OCI-LY3 (cell line): ENCODE results near the gene PIP5K1C.

Experiments
- H2AFZ ChIP-seq: fragments of 200-600, 300-600 bp; shearing (Covaris generic); 2 replicates; pipeline ENCODE4 v1.6.0; 2014; ENCODE audit warnings: antibody characterized with exemption, low read depth, low read length
- H3K27ac ChIP-seq: fragments of 200-600, 300-600 bp; sonication (generic); 2 replicates; pipeline ENCODE4 v1.5.1; 2014; ENCODE audit warnings: mild to moderate bottlenecking, low read length, moderate library complexity, mixed read lengths
- H3K27me3 ChIP-seq: fragments of 200-600, 300-600 bp; sonication (generic); 2 replicates; pipeline ENCODE4 v1.6.1; 2014; ENCODE audit warnings: low read depth, low read length, mixed read lengths
- H3K36me3 ChIP-seq: fragments of 200-600, 300-600 bp; sonication (generic); replicated peaks from 2 replicates; pipeline ENCODE3; 2014; ENCODE audit warnings: low read depth, low read length, mixed read lengths
- H3K4me1 ChIP-seq: fragments of 300-600, 200-600 bp; sonication (generic); 2 replicates; pipeline ENCODE4 v1.6.1; 2014; ENCODE audit warnings: low read length, mixed read lengths
- H3K4me2 ChIP-seq: fragments of 200-600, 300-600 bp; sonication (generic); 2 replicates; pipeline ENCODE4 v1.6.1; 2014; ENCODE audit warnings: low read length, mixed read lengths
- H3K4me3 ChIP-seq: fragments of 300-600, 200-600 bp; sonication (generic); 2 replicates; pipeline ENCODE4 v1.5.1; 2014; ENCODE audit warnings: antibody characterized with exemption, mild to moderate bottlenecking, low read length, moderate library complexity
- H3K79me2 ChIP-seq: fragments of 300-600, 200-600 bp; shearing (Covaris generic); 2 replicates; pipeline ENCODE4 v1.6.1; 2014; ENCODE audit warnings: mild to moderate bottlenecking, low read length, mixed read lengths
- H3K9ac ChIP-seq: fragments of 300-600, 200-600 bp; shearing (Covaris generic); 2 replicates; pipeline ENCODE4 v1.6.0; 2014; ENCODE audit warnings: mild to moderate bottlenecking, low read length, moderate library complexity
- H3K9me3 ChIP-seq: fragments of 200-600, 300-600 bp; shearing (Covaris generic); 2 replicates; pipeline ENCODE4 v1.6.1; 2014; ENCODE audit warnings: low read length, mixed read lengths; ENCODE audit not compliant: insufficient read depth
- H4K20me1 ChIP-seq: fragments of 200-600, 300-600 bp; sonication (generic); 2 replicates; pipeline ENCODE4 v1.6.1; 2016; ENCODE audit warnings: low read length, mixed read lengths; ENCODE audit not compliant: insufficient read depth
- CTCF ChIP-seq: fragments of 200-600, 300-600 bp; sonication (generic); IDR thresholded peaks from 2 replicates; pipeline ENCODE4 v1.5.1; 2014; ENCODE audit warnings: antibody characterized with exemption, low read length, low read depth
- EZH2phosphoT487 ChIP-seq: fragments of 200-600 bp; shearing (Covaris generic); IDR thresholded peaks from 2 replicates; pipeline ENCODE4 v1.6.1; 2018; ENCODE audit warnings: antibody characterized with exemption, mixed run types, low read depth

PIP5K1C gene

DNA sequence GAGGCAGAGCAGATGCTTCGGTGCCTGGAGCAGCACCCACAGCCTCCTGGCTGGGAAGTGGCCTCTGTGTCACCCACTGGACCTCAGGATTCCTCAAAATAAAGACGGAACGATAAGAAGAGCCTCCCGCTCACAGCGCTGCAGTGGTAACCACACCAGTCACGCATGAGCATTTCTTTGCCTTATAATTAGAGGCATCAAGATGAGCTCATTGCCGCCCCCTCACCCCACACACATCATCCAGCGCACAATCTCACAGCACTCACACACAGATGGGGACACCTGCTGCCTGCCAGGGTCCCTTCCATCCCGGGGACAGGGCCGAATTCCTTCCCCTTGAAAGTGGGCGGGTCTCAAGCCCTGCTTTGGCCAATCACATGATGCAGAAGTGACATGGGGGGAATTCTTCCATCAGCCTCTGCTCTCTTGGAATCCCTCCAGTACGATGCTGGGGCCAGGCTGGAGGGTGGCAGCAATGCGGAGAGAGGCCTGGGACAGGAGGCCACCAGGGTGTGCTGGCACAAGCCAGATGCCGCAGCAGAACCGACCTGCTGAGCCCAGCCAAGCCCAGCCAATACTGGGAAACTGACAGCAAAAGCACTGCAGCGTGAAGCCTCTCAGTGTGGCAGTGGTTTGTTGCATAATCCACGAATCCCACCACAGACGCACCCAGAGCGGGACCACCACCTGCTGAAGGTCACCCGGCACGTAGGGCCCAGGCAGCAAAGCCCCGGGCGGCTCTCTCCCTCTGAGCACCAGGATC lies 16.0 kb downstream of the PIP5K1C start:
- Histone ChIP-seq H3K79me2 (peaks cover 62% of the 10 kb centered on the region), H2AFZ (no peak overlapping the region), H3K36me3 (peaks cover 31% of the 10 kb centered on the region), H3K27me3 (no peaks in the 10 kb centered on the region), H3K4me1 (peaks cover 27% of the 10 kb centered on the region), H4K20me1 (peaks cover 49% of the 10 kb centered on the region), H3K4me3 (no peak overlapping the region), H3K9ac (no peak overlapping the region), H3K9me3 (peaks cover 10% of the 10 kb centered on the region; the same call in 1 of the 2 replicates), H3K4me2 (no peak overlapping the region), H3K27ac (no peak overlapping the region)
- TF ChIP-seq CTCF (no peak), EZH2phosphoT487 (no peak)

GRCh38 chr19:3683405-3684053 lies 16.7 kb downstream of the PIP5K1C start:
- peaks cover 10% of the 10 kb centered on the region; the same call in 1 of the 2 replicates for H3K9me3 ChIP-seq
- H4K20me1 ChIP-seq, result peaks cover 56% of the 10 kb centered on the region
- H2AFZ ChIP-seq, result no peak overlapping the region
- no peak overlapping the region for H3K9ac ChIP-seq
- no peak overlapping the region for H3K4me2 ChIP-seq
- no peak overlapping the region for H3K4me3 ChIP-seq
- H3K27ac ChIP-seq, result no peak overlapping the region
- TF ChIP-seq EZH2phosphoT487 (no peak), CTCF (no peak)
- H3K27me3 ChIP-seq, result no peaks in the 10 kb centered on the region
- peaks cover 31% of the 10 kb centered on the region for H3K36me3 ChIP-seq
- H3K4me1 ChIP-seq, result peaks cover 20% of the 10 kb centered on the region
- peaks cover 55% of the 10 kb centered on the region for H3K79me2 ChIP-seq

- peaks cover 31% of the 10 kb centered on the region for H3K36me3 ChIP-seq
- H3K4me1 ChIP-seq, result peaks cover 13% of the 10 kb centered on the region; the same call in 1 of the 2 replicates
- no peak overlapping the region for H3K4me3 ChIP-seq
- peaks cover 48% of the 10 kb centered on the region for H3K79me2 ChIP-seq
- H2AFZ ChIP-seq, result no peak overlapping the region
- peaks cover 60% of the 10 kb centered on the region for H4K20me1 ChIP-seq
- H3K4me2 ChIP-seq, result no peak overlapping the region
- H3K9ac ChIP-seq, result no peak overlapping the region
- H3K27me3 ChIP-seq, result no peaks in the 10 kb centered on the region
- no peak for TF ChIP-seq CTCF
- no peak for TF ChIP-seq EZH2phosphoT487
- peaks cover 10% of the 10 kb centered on the region; the same call in 1 of the 2 replicates for H3K9me3 ChIP-seq
- H3K27ac ChIP-seq, result no peak overlapping the region
Observed at GRCh38 chr19:3682741-3683404, 17.4 kb downstream of the PIP5K1C start.

GRCh38 chr19:3682286-3682685 lies 18.0 kb downstream of the PIP5K1C start:
- no peaks in the 10 kb centered on the region for H3K27me3 ChIP-seq
- H3K9me3 ChIP-seq, result peaks cover 10% of the 10 kb centered on the region; the same call in 1 of the 2 replicates
- no peak overlapping the region for H3K9ac ChIP-seq
- TF ChIP-seq CTCF (no peak), EZH2phosphoT487 (no peak)
- H3K4me3 ChIP-seq, result no peak overlapping the region
- no peak overlapping the region for H3K4me2 ChIP-seq
- no peak overlapping the region for H3K27ac ChIP-seq
- no peak overlapping the region for H2AFZ ChIP-seq
- peaks cover 43% of the 10 kb centered on the region for H3K79me2 ChIP-seq
- H4K20me1 ChIP-seq, result peaks cover 57% of the 10 kb centered on the region
- H3K4me1 ChIP-seq, result peaks cover 7% of the 10 kb centered on the region; the same call in 1 of the 2 replicates
- peaks cover 31% of the 10 kb centered on the region for H3K36me3 ChIP-seq
